Thymus (tissue), 14 donors: Measurements from ENCODE around the gene ZBTB38. TPM values are rescaled to one million over a fixed set of nuclear protein-coding genes. Genes with fewer than 3 reads are reported as not detected.

Experiments
- DNase-seq, 9 donors: peaks; one replicate each; pipeline ENCODE4 v3.0.0-alpha.2; 2013; ENCODE audit warnings: low spot score in 9 of 9, low read depth in 6 of 9, missing footprints in 1 of 9
- H3K27ac ChIP-seq, 2 donors: one replicate each; pipeline ENCODE4 v1.5.1; 2013; ENCODE audit warnings: control low read depth in 1 of 2, low read depth in 1 of 2, low read length in 1 of 2, mild to moderate bottlenecking in 1 of 2, moderate library complexity in 1 of 2
- H3K27me3 ChIP-seq, 2 donors: one replicate each; pipeline ENCODE4 v1.5.1; 2013; ENCODE audit warnings: low read length in 1 of 2; ENCODE audit not compliant: control insufficient read depth in 2 of 2, insufficient read depth in 1 of 2
- H3K36me3 ChIP-seq, 2 donors: one replicate each; pipeline ENCODE4 v1.5.1; 2013; ENCODE audit warnings: low read length in 1 of 2, mild to moderate bottlenecking in 1 of 2, moderate library complexity in 1 of 2; ENCODE audit not compliant: control insufficient read depth in 2 of 2, insufficient read depth in 2 of 2
- H3K4me1 ChIP-seq, 2 donors: one replicate each; pipeline ENCODE4 v1.5.1; 2013; ENCODE audit warnings: low read length in 2 of 2; ENCODE audit not compliant: control insufficient read depth in 2 of 2, insufficient read depth in 2 of 2
- H3K4me3 ChIP-seq, 2 donors: one replicate each; pipeline ENCODE4 v1.5.1; 2013; ENCODE audit warnings: low read length in 2 of 2, control low read depth in 1 of 2, mild to moderate bottlenecking in 1 of 2
- H3K9me3 ChIP-seq, 2 donors: one replicate each; pipeline ENCODE4 v1.5.1; 2013; ENCODE audit warnings: low read length in 1 of 2, mild to moderate bottlenecking in 1 of 2; ENCODE audit not compliant: control insufficient read depth in 2 of 2, insufficient read depth in 1 of 2
- WGBS: extraction: QIAGEN DNeasy Blood & Tissue Kit; methylation state at CpG from one replicate; pipeline ENCODE4 v1.1.7; 2013; 5-methylcytosine and 5-hydroxymethylcytosine counted together
- long read RNA-seq, 10 donors: transcript quantifications; one replicate each; lab custom pipeline, GENCODE V29; 2026
- polyA plus RNA-seq: library from polyadenylated mRNA; stranded (reverse); fragments of 200-250 nt; gene quantifications from one replicate; pipeline ENCODE4 v1.2.3, GENCODE V29; 2013
- total RNA-seq: library from RNA; stranded (reverse); fragments of 120-200 nt; gene quantifications from one replicate; pipeline ENCODE4 v1.2.4, GENCODE V29; 2013
- donor health status: healthy.

Gene ZBTB38
- total RNA-seq (9.9 TPM), polyA plus RNA-seq (11.0 TPM)
- long read RNA-seq, donor 1, result 0 reads
- long read RNA-seq, donor 2, partial matches to known transcripts, result 0 of 4 reads
- long read RNA-seq, donor 2, other reads (novel, unspliced or antisense), result 0 of 4 reads
- long read RNA-seq, donor 3, partial matches to known transcripts, result 0 of 3 reads
- long read RNA-seq, donor 3, other reads (novel, unspliced or antisense), result 0 of 3 reads
- long read RNA-seq, donor 4, partial matches to known transcripts, result 0 of 7 reads
- long read RNA-seq, donor 4, other reads (novel, unspliced or antisense), result 0 of 7 reads
- long read RNA-seq, donor 5, transcript ZBTB38-201 (1 exons, 3,588 nt), result major isoform, 16 of 16 reads
- long read RNA-seq, donor 5, partial matches to known transcripts, result 0 of 16 reads
- long read RNA-seq, donor 5, other reads (novel, unspliced or antisense), result 0 of 16 reads
- long read RNA-seq, donor 6, partial matches to known transcripts, result 0 of 4 reads
- long read RNA-seq, donor 6, other reads (novel, unspliced or antisense), result 0 of 4 reads
- long read RNA-seq, donor 7, transcript ZBTB38-201 (1 exons, 3,588 nt), result major isoform, 7 of 7 reads
- long read RNA-seq, donor 7, partial matches to known transcripts, result 0 of 7 reads
- long read RNA-seq, donor 7, other reads (novel, unspliced or antisense), result 0 of 7 reads
- long read RNA-seq, donor 8, partial matches to known transcripts, result 0 of 6 reads
- long read RNA-seq, donor 8, other reads (novel, unspliced or antisense), result 0 of 6 reads
- long read RNA-seq, donor 9, partial matches to known transcripts, result 0 of 1 reads
- long read RNA-seq, donor 9, other reads (novel, unspliced or antisense), result 0 of 1 reads
- long read RNA-seq, donor 10, transcript ZBTB38-201 (1 exons, 3,588 nt), result major isoform, 7 of 9 reads
- long read RNA-seq, donor 10, partial matches to known transcripts, result 0 of 9 reads
- long read RNA-seq, donor 10, other reads (novel, unspliced or antisense), result 0 of 9 reads

- 91% methylated on average over 26 of the region's 26 CpGs for WGBS
- no peak for DNase-seq
- Histone ChIP-seq H3K27me3 (no peaks in the 10 kb centered on the region), H3K4me1 (peaks cover 0 to 9% of the 10 kb centered on the region in 2 donors), H3K27ac (peak within 1 kb of the TSS in 1 of 2 donors; percentile 48), H3K36me3 (no peaks in the 10 kb centered on the region), H3K4me3 (no peak within 1 kb of the TSS), H3K9me3 (no peaks in the 10 kb centered on the region)
Observed at GRCh38 chr3:141368062-141368924, at the start of gene ZBTB38. ZBTB38 (plus strand) TSS chr3:141368504; CDS start chr3:141442389, 73,885 bp downstream.

- H3K4me3 ChIP-seq, result no peak overlapping the region
- peak overlapping the region in 1 of 2 donors; percentile 15 for H3K27ac ChIP-seq
- peaks cover 0 to 7% of the 10 kb centered on the region in 2 donors for H3K9me3 ChIP-seq
- no peaks in the 10 kb centered on the region for H3K4me1 ChIP-seq
- H3K36me3 ChIP-seq, result no peaks in the 10 kb centered on the region
- DNase-seq, result no peak
- H3K27me3 ChIP-seq, result no peaks in the 10 kb centered on the region
Observed at GRCh38 chr3:141320399-141321108, 47.8 kb upstream of the ZBTB38 start.

- peaks cover 0 to 7% of the 10 kb centered on the region in 2 donors for H3K9me3 ChIP-seq
- WGBS, result 100% methylated on average over 1 of the region's 1 CpG
- H3K36me3 ChIP-seq, result no peaks in the 10 kb centered on the region
- DNase-seq, result no peak
- no peak overlapping the region for H3K4me3 ChIP-seq
- no peaks in the 10 kb centered on the region for H3K4me1 ChIP-seq
- peak overlapping the region in 1 of 2 donors; percentile 15 for H3K27ac ChIP-seq
- no peaks in the 10 kb centered on the region for H3K27me3 ChIP-seq
Observed at GRCh38 chr3:141321109-141321497, 47.2 kb upstream of the ZBTB38 start.

GRCh38 chr3:141323936-141324704 is 44.2 kb upstream of the ZBTB38 start:
- no peaks in the 10 kb centered on the region for H3K36me3 ChIP-seq
- H3K27ac ChIP-seq, result no peak overlapping the region
- no peaks in the 10 kb centered on the region for H3K9me3 ChIP-seq
- no peaks in the 10 kb centered on the region for H3K4me1 ChIP-seq
- H3K27me3 ChIP-seq, result no peaks in the 10 kb centered on the region
- DNase-seq, result no peak
- WGBS, result 70% methylated on average over 4 of the region's 4 CpGs
- no peak overlapping the region for H3K4me3 ChIP-seq

DNA sequence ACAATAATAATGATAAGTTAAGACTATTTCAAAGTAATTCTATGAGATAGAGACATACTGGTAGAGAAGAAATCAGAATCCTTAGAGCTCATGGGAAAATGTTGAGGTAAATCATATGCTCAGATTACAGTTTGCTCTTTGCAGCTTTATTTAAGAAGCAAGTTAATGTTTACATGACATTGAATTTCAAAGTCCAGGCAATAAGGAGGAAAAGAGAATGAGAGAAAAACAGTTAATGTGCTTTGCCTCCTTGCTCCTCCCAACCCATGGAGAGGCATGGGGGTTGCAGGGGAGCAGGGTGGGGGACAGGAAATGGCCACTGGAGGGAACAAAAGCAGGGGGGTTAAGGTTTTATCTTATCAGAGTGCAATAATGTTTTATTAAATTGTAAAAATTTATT is 42.2 kb upstream of the ZBTB38 start:
- no peaks in the 10 kb centered on the region for H3K36me3 ChIP-seq
- H3K9me3 ChIP-seq, result no peaks in the 10 kb centered on the region
- no peak overlapping the region for H3K27ac ChIP-seq
- no peak overlapping the region for H3K4me3 ChIP-seq
- no peak for DNase-seq
- no peaks in the 10 kb centered on the region for H3K27me3 ChIP-seq
- no peaks in the 10 kb centered on the region for H3K4me1 ChIP-seq

DNA sequence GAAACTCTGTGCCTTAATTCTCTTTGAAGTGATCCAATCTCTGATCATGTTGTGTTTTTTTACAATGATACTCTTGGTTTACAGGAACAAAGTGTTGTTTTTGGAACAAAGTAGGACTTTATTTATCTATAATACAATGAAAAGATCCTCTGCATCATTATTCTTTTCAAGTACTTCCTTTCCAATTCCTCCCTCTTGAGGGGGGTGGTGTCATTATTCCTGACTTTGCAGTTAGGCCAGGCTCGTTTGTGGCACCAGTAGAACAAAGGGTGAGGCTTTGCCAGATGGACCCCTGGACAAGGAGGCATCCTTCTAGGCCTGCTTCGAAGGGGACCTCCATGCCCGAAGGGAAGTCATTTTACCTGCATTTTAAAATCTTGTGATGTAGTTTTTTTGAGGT is 41.7 kb upstream of the ZBTB38 start:
- no peaks in the 10 kb centered on the region for H3K27me3 ChIP-seq
- no peak overlapping the region for H3K27ac ChIP-seq
- no peaks in the 10 kb centered on the region for H3K4me1 ChIP-seq
- no peak overlapping the region for H3K4me3 ChIP-seq
- H3K36me3 ChIP-seq, result no peaks in the 10 kb centered on the region
- no peak for DNase-seq
- no peaks in the 10 kb centered on the region for H3K9me3 ChIP-seq
- 79% methylated on average over 3 of the region's 3 CpGs for WGBS

DNA sequence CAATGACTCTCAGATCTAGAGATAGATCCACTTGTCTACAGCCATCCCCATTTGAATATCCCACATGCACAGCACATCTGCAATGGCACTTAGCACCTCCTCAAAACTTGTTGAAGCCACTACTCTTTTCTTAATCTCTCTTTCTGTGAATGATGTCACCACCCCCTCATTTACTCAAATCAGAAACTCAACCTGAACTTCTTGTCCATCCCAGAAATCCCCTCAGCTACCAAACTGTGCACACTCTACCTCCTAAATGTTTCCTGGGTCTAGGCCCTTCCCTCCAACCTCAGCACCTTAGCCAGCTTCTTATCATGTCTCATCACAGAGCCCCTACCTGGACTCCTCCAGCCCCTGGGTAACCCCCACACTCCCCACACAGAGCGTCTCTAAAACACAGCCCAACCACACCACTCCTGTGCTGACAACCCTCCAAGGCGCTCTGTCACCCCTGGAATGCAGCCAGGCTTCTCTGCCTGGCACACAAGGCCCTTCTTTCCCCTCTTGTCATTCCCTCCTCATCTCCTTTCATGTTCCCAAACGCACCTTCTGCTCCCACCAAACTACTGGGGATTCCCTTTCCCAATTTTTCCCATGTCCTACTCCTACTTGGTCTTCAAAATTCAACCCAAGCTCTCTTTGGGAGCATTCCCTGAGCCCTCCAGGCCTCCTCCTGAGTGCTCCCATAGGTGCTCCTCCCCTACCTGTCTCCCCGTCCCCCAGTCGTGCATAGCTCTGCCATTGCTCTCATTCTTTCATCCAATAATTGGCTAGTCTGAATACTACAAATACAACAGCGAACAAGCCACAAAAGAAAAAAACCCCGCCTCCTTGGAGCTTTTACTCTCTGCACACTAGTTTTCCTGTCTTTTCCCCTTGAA is 39.8 kb upstream of the ZBTB38 start:
- no peak for DNase-seq
- Histone ChIP-seq H3K4me1 (no peaks in the 10 kb centered on the region), H3K27ac (no peak overlapping the region), H3K4me3 (no peak overlapping the region), H3K9me3 (no peaks in the 10 kb centered on the region), H3K27me3 (no peaks in the 10 kb centered on the region), H3K36me3 (no peaks in the 10 kb centered on the region)
- WGBS, result 93% methylated on average over 7 of the region's 7 CpGs
